ENCODE data around the gene ASXL1. TPM values are rescaled to one million over a fixed set of nuclear protein-coding genes. Genes with fewer than 3 reads are reported as not detected.

ASXL1 gene
- total and polyA plus RNA-seq, 9 of the 15 experiments (the other 6 are each of a cell fraction or from before 2014, with no cell fraction given) = 6.5 to 65.3 (median 32.3) TPM

DNA sequence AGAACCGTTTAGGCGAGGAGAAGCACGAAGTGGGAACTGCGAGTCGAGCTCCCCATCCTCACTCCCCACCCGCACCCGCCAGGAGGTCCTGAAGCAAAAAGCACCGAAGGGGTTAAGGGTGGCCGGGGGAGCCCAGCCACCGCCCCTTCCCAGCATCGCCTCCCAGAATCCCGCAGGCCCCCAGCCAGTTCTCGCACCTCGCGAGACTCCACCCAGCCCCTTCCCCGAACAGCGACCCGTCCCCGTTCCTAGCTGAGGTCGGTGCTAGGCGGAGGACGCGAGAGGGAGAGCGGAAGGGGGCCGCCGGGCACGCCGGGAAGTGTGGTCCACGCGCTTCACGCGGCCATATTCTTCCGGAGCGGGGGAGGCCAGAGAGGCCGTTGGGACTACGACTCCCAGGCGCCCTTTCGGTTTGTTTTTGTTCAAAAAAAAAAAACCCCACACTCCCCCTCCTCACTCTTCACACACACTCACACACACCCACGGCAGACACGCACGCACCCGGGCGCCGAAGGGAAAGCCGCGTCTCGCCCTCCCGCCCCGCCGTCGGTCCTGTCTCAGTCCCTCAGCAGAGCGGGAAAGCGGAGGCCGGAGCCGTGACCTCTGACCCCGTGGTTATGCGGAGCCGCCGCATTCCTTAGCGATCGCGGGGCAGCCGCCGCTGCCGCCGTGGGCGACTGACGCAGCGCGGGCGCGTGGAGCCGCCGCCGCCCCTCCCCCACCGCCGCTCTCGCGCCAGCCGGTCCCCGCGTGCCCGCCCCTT is at the start of gene ASXL1 (continued):
- TF ChIP-seq SNIP1 (IDR thresholded peaks at IDR 0.05; ENCODE audit: low read depth) (no peak), ZNF174 (CRISPR knock-in tag; IDR thresholded peaks at IDR 0.05) (no peak), HDAC6 (IDR thresholded peaks at IDR 0.05; ENCODE audit: low read depth, low read length) (no peak), RBBP5 (IDR thresholded peaks at IDR 0.05; ENCODE audit: borderline replicate concordance, insufficient read depth, low read length, poor library complexity, severe bottlenecking) (peak; percentile 69), DIDO1 (tag; IDR thresholded peaks at IDR 0.05; ENCODE audit: low read depth) (peak; percentile 59; the same call in 1 of the 2 replicates), SLC30A9 (CRISPR knock-in tag; IDR thresholded peaks at IDR 0.05) (no peak), ZNF644 (tag; IDR thresholded peaks at IDR 0.05; ENCODE audit: low read depth) (peak; percentile 27; the same call in 1 of the 2 replicates), FOXJ2 (tag; IDR thresholded peaks at IDR 0.05) (peak; percentile 57; the same call in 1 of the 2 replicates), SNRNP70 (optimal IDR thresholded peaks at IDR 0.05; ENCODE audit: low read depth, low read length) (no peak), MECOM (CRISPR knock-in tag; IDR thresholded peaks at IDR 0.05) (0 out of 2 replicates have a peak, but pooled peaks have one; percentile 12), NELFE (IDR thresholded peaks at IDR 0.05; ENCODE audit: insufficient read depth, insufficient read length) (no peak), RBM15 (IDR thresholded peaks at IDR 0.05; ENCODE audit: insufficient read depth, low read length) (no peak), SRSF9 (IDR thresholded peaks at IDR 0.05; ENCODE audit: borderline replicate concordance, low read depth, low read length) (no peak)
- TF ChIP-seq, protein P1, sequence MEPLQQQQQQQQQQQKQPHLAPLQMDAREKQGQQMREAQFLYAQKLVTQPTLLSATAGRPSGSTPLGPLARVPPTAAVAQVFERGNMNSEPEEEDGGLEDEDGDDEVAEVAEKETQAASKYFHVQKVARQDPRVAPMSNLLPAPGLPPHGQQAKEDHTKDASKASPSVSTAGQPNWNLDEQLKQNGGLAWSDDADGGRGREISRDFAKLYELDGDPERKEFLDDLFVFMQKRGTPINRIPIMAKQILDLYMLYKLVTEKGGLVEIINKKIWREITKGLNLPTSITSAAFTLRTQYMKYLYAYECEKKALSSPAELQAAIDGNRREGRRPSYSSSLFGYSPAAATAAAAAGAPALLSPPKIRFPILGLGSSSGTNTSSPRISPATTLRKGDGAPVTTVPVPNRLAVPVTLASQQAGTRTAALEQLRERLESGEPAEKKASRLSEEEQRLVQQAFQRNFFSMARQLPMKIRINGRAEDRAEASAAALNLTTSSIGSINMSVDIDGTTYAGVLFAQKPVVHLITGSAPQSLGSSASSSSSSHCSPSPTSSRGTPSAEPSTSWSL (CRISPR knock-in tag; IDR thresholded peaks at IDR 0.05; ENCODE audit: borderline replicate concordance) = no peak
- TF ChIP-seq, protein P2, sequence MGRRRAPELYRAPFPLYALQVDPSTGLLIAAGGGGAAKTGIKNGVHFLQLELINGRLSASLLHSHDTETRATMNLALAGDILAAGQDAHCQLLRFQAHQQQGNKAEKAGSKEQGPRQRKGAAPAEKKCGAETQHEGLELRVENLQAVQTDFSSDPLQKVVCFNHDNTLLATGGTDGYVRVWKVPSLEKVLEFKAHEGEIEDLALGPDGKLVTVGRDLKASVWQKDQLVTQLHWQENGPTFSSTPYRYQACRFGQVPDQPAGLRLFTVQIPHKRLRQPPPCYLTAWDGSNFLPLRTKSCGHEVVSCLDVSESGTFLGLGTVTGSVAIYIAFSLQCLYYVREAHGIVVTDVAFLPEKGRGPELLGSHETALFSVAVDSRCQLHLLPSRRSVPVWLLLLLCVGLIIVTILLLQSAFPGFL (CRISPR knock-in tag; IDR thresholded peaks at IDR 0.05) = no peak
- TF ChIP-seq, protein P3, sequence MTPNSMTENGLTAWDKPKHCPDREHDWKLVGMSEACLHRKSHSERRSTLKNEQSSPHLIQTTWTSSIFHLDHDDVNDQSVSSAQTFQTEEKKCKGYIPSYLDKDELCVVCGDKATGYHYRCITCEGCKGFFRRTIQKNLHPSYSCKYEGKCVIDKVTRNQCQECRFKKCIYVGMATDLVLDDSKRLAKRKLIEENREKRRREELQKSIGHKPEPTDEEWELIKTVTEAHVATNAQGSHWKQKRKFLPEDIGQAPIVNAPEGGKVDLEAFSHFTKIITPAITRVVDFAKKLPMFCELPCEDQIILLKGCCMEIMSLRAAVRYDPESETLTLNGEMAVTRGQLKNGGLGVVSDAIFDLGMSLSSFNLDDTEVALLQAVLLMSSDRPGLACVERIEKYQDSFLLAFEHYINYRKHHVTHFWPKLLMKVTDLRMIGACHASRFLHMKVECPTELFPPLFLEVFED (CRISPR knock-in tag; conservative IDR thresholded peaks at IDR 0.05) = 0 out of 2 replicates have a peak, but pooled peaks have one; percentile 30
- TF ChIP-seq, protein P4, sequence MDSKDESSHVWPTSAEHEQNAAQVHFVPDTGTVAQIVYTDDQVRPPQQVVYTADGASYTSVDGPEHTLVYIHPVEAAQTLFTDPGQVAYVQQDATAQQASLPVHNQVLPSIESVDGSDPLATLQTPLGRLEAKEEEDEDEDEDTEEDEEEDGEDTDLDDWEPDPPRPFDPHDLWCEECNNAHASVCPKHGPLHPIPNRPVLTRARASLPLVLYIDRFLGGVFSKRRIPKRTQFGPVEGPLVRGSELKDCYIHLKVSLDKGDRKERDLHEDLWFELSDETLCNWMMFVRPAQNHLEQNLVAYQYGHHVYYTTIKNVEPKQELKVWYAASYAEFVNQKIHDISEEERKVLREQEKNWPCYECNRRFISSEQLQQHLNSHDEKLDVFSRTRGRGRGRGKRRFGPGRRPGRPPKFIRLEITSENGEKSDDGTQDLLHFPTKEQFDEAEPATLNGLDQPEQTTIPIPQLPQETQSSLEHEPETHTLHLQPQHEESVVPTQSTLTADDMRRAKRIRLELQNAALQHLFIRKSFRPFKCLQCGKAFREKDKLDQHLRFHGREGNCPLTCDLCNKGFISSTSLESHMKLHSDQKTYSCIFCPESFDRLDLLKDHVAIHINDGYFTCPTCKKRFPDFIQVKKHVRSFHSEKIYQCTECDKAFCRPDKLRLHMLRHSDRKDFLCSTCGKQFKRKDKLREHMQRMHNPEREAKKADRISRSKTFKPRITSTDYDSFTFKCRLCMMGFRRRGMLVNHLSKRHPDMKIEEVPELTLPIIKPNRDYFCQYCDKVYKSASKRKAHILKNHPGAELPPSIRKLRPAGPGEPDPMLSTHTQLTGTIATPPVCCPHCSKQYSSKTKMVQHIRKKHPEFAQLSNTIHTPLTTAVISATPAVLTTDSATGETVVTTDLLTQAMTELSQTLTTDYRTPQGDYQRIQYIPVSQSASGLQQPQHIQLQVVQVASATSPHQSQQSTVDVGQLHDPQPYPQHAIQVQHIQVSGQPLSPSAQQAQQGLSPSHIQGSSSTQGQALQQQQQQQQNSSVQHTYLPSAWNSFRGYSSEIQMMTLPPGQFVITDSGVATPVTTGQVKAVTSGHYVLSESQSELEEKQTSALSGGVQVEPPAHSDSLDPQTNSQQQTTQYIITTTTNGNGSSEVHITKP (IDR thresholded peaks at IDR 0.05; ENCODE audit: partially characterized antibody) = peak; percentile 7
